ENCODE measurements around the gene SGF29.
"Not testable (repeated sequence)": the region's sequence is repeated elsewhere in the genome, so short reads cannot be mapped to it uniquely, and the experiment has no call there.

The SGF29 gene

DNA sequence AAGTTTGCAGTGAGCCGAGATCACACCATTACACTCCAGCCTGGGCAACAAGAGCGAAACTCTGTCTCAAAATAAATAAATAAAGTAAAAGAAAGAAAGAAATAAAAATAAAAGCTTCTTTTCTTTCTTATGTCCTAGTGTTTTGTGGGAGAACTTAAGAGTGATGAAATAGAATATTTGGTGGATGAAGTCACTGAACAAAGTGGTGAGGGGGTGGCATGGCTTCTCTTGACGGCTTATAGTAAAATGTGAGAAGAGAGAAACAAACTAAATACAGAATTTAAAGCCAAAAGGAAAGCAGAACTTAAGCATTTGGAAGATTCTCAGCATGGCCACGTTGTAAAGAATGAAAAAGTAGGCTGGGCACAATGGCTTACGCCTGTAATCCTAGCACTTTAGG lies 15.3 kb downstream of the SGF29 start:
- DNase-seq, result no peak

DNA sequence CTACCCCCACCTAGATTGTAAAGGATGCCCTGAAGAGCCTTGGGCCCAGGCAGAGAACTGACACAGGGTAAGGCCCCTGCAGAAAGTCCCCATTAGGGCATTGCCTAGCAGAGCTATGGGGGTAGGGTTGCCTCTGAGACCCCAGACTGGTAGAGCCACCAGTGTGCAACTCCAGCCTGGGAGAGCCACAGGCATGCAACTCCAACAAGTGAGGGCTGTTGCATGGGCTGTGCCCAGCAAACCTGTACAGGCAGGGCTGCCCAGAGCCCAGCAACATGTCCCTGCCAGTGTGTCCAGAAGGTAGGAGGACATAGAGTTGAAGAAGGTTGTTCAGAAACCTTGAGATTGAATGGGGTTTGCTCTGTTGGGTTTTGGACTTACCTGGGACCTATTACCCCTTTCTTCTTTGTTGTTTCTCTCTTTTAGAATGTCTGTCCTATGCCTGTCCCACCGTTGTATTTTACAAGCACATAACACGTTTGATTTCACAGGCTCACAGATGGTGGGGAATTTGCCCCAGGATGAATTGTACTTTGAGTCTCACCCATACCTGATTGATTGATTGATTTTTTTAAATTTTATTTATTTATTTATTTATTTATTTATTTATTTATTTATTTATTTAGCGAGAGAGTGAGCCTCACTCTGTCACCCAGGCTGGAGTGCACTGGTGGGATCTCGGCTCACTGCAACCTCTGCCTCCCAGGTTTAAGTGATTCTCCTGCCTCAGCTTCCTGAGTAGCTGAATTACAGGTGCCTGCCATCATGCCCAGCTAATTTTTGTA lies 16.4 kb downstream of the SGF29 start:
- DNase-seq, result no peak

DNA sequence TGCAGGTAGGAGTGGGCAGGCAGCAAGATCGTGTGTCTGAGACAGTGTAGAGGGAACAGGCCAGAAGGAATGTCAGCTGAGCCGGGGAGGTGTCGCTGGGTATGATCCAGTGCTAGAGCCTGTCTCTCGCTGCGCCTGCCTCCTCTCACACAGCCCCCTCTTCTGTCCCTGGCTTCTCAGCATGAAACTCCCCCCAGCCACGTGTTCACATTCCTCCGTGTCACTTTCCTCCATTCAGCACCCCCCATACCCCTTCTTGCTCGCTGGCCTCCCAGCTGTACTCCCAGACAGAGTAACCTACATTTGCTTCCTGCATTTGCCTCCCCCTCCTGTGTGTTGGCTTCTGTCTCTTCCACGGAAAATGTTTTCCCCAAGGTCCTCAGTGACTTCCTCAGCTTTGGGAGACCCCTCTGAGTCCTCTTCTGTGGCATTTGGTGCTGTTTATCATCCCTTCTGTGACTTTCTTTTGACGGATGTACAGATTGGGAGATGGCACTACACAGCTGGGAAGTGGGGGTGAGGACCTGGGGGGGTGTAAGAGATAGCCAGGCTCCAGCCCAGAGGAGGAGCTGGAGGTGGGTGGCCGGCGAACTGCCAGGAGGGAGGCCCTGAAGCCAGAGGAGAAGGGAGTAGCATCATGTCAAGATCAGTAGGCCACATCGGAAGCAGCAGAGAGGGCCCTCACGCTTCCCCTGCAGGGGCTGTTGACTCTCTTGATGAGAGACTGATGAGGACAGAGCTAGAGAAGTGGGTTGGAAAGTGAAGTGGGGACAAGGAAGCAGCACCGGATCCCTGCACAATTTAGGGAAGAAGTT lies 19.2 kb downstream of the SGF29 start:
- no peak for DNase-seq

DNA sequence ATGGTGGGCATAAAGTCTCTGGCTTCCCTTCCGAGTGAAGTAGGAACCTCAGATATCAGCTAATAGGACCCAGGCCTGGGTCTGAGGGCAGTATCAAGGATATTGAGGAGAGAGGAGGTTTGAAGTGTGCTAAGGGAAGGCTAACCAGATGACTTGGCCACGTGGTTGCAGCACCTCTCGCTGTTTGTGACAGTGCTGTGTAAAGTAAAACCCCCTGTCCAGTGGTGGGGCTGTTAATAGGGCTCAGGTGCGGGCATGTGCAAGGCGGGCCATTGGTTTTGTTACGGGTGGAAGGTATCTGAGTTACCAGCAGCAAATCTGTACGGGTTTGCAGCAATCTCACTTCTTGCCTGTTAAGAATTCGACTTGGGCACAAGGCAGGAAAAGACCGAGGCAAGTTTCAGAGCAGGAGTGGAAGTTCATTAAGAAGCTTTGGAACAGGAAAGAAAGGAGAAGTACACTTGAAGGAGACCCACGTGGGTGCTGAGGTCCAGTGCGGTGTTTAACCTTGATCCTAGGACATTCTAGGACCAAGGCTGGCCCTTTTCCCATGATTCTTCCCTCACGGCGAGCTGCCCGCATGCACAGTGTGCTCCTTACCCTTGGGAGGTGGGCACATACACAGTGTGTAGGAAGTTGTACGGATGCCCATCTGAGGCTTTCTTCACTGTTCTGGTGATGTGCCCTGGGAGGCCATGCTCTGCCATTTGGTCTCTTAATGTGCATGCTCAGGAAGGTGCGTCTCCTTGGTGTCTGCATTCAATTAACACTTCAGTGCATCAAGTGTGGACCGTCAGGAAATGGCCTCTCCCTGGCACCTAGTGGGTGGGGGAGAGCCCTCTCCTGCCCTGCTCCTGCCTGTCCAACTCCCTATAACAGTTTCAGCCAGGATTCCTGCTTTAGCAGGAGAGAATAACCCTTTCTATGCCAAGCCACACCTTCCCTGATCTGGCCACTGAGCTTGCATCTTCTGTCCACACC lies 20.3 kb downstream of the SGF29 start:
- DNase-seq, result no peak

DNA sequence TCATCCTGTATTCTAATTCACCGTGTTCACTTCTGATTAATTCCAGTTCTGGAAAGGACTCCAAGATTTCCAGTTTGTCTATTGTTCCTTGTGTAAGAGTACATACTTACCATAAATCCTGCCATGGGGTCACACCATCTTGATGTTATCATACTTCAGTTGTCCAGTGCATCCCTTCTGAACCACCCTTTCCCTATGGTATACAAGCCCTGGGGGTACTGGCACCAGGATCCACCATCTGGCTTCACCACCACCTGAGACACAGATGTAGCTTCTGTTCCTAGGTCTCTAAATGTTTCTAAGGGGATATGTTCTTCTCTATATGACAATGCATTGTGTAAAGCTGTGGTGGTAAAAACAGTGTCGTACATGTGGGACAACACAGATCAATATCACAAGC lies 21.2 kb downstream of the SGF29 start:
- DNase-seq, result no peak

DNA sequence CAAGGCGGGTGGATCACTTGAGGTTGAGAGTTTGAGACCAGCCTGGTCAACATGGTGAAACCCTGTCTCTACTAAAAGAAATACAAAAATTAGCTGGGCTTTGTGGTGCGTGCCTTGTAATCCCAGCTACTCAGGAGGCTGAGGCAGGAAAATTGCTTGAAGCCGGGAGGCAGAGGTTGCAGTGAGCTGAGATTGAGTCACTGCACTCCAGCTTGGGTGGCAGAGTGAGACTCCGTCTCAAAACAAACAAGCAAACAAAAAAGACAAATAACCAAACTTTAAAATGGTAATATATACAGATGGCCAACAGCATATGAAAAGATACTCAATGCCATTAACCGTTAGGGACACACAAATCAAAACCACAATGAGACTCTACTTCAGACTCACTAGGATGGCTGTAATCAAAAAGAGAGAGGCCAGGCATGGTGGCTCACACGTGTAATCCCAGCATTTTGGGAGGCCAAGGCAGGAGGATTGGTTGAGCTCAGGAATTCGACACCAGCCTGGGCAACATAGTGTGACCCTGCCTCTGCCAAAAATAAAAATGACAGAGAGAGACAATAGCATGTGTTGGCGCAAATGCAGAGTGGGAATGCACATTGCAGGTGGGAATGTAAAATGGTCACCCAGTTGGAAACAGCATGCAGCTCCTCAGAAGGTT lies 21.9 kb downstream of the SGF29 start:
- DNase-seq, result no peak

DNA sequence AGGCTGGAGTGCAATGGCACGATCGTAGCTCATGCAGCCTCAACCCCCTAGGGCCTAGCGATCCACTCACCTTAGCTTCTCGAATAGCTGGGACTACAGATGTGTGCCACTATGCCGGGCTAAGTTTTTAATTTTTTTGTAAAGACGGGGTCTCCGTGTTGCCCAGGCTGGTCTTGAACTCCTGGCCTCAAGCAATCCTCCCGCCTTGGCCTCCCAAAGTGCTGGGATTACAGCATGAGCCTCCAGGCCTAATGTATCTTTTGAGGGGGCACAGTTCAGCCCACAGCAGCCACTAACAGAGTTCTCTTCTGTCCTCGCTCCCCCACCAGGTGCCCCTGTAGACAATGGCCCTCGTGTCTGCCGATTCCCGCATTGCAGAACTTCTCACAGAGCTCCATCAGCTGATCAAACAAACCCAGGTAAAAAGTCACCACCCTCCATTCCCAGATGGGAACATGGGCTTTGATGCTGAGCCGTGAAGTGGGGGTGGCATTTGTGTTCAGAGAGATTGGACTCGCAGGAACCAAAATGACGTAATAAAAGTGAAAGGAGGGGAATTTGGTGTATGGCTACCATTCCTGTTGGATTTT lies 27.1 kb downstream of the SGF29 start:
- no peak for DNase-seq

DNA sequence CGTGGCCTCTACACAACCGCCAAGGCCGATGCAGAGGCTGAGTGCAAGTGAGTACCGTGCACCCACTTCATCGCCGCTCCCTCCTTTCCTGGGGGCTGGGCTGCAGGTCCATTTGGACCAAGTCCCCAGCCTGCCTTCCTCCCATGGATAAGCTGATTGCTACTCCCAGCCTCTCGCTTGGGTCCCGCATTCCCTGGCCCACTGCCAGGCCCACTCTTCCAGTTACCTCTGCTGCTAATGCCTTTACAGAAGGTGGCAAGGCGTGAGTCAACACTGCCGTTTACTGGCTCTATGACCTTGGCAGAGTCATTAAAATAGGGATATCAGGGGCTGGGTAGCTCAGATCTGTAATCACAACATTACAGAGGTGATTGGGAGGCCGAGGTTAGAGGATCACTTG lies 32.0 kb downstream of the SGF29 start:
- DNase-seq, result no peak

DNA sequence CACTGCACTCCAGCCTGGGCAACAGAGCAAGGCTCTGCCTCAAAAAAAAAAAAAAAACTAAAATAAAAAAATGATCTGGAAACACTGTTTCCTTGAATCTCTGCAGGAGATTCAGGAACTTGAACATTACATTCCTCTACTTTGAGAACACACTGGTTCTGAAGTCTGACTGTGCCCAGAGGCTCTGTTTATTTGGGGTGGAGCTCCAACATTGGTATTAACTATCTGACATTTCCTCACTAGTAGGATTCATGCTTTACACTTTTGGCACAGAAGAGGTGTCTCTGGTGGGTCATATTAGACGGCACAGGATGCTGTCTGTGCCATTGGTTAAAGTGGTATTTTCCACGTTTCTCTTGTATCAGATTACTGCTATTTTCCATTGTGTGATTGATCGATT lies 32.7 kb downstream of the SGF29 start:
- no peak for DNase-seq

DNA sequence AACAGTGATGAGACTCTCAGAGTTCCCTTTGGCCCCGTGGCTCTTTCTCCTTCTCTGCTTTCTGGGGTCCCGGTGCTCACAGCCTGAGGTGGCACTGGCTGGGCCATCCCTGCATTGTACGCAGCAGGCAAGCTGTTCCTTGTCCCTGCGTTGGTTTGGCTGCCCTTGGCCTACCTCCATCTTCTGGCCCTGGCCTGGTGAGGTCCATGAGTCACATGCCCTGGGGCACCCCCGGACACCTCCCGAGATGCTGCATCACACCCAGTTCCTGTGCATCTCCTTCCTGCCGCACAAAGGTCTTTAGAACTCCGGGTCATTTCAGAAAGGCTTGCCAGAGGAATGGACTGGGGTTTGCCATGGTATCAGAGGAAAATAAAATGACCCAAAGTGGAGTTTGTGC lies 33.7 kb downstream of the SGF29 start:
- no peak for DNase-seq

DNA sequence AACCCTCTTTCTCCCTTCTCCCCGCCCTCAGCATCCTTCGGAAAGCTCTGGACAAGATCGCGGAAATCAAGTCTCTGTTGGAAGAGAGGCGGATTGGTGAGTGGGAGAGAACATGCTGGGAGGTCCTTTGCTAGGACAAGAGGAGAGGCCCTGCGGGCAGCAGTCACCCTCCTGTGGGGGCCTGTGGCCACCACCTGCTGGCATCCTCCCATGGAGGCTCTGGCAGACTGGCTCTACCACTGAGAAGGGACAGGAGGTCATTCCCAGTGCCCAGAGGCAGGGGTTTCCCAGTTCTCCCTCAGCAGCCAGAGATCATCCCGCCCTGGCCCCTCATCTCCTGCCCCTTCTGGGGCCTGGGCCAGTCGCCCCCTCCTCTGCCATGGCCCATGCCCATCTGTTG lies 35.3 kb downstream of the SGF29 start:
- no peak for DNase-seq

DNA sequence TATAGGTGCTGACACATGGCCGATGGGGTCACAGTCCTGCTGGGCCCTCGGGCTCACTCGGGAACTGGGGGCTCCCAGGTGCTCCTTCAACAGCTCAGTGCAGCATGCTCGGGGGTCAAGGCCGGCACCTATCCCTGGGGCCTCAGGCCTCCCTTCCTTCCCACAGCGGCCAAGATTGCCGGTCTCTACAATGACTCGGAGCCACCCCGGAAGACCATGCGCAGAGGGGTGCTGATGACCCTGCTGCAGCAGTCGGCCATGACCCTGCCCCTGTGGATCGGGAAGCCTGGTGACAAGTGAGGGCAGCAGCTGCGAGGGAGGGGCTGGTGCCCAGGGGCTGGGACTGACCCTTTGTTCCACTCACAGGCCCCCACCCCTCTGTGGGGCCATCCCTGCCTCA lies 36.2 kb downstream of the SGF29 start:
- DNase-seq, result no peak

DNA sequence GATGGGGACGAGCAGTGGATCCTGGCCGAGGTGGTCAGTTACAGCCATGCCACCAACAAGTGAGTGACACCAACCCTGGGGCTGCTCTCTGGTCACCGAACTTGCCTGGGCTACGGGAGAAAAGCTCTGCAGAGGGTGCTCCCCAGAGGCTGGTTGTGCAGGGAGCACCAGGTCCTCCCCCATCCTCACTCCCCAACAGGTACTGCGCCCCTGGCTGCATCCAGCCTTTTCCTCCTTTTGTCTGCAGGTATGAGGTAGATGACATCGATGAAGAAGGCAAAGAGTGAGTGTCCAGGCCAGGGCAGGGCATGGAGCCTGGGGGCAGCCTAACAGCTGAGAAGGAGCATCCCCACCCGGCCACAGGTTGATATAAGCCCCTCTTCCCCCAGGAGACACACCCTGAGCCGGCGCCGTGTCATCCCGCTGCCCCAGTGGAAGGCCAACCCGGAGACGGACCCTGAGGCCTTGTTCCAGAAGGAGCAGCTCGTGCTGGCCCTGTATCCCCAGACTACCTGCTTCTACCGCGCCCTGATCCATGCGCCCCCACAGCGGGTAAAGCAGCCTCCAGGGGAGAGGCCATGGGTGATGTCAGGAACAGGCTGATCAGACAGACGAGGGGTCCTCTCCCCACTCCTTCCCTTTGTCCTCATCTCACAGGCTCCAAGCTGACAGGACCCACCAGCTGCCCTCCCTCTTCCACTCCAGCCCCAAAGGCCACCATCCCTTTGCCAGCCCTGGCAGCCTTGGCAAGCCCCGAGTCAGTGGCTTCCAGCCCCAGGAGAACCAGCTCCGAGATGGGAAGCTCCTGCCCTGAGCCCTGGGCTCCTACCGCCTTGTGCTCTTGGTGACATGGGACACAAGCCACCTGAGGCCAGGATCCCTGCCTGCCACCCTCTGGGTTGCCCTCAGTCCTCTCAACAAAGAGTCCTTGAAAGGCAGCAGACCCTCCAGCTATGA lies 36.9 kb downstream of the SGF29 start:
- DNase-seq, result no peak

DNA sequence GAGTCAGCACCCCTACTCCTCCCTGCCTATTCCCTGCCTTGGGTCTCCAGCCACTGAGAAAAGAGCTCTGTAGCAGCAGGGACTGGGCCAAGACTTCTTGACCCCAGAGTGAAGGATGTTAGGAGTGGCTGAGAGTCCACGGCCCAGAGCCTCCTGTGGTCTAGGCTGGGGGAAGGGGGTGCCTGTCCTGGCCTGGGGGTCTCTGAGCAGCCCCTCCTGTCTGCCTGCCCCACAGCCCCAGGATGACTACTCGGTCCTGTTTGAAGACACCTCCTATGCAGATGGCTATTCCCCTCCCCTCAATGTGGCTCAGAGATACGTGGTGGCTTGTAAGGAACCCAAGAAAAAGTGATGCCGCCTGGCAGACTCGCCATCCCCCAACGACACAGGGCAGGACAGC lies 37.6 kb downstream of the SGF29 start:
- no peak for DNase-seq

DNA sequence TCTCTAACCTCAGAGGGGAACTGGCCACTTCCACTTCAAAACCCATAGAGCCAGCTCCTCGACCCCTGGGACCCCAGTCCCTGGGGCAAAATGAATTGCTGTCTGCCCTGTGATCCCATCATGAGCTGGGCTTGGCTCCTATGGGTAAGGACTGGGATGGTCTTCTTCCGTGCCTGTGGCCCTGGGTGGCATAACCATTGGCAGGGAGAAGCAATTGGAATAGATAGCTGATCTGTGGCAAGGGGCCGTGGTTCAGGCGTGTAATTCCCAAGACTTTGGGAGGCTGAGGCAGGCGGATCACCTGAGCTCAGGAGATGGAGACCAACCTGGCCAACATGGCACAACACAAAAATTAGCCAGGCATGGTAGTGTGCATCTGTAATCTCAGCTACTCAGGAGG lies 38.8 kb downstream of the SGF29 start:
- no peak for DNase-seq

DNA sequence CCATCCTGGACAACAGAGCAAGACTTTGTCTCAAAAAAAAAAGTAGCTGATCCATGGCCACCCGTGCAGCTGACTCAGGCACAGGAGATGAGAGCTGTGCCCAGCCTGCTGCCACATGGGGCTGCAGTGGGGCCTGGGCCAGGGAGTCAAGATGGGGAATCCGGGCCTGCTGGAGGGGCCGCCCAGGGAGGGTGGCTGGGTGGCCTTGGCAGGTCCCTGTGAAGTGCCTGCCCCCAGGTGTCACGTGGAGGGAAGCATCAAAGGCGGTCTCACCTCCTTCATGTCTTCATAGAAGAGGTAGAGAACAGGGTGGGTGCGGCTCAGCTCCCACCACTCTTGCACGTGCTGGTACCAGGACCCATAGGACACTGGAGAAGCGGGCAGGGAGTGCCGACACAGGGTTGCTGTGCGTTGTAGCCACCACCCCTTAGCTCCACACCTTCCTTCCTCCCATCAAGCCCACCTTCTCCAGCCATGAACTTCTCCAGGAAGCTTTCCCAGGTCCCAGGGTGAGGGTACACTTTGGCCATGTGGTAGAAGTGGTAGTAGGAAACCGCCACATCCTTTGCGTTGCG lies 39.3 kb downstream of the SGF29 start:
- no peak for DNase-seq

DNA sequence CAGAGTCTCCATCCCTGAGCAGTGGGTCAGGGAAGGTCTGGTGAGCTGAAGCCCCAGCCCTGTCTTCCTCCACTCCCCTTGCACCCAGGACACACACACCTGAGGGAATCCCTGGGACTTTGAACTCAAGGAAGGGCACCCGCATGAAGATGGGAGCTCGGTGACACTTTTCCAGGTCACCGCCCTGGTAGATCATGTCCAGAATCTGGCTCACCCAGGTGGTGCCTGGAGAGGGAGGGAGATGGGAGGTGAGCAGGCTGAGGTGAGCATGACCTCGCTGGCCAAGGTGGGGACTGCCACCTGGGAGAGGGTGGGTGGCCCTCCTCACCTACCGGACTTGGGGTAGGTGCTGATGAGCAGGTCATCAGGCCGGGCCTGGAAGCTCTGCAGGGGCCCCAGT lies 41.7 kb downstream of the SGF29 start:
- not testable (repeated sequence) for DNase-seq

DNA sequence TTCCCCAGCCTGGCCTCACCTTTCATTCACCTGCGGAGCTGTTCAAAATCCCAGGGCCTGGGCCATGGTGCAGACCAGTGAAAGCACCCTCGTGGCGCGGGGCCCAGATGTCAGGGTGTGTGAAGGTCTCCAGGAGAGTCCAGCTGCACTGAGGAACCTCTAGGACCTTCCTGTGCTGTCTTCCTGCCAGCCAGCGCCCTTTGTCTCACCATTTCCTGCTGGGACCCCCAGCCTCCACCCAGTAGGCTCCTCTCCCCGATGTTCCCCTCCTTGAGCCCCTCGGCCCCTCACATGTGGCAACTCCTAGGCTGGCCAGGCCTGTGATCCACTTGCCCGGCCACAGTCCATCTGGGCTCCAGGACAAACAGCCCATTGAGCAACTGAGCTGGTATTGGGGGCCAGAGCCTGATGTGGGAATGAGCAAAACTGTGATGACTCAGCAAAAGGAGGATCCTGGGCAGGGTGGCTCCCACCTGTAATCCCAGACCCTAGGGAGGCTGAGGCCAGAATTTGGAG lies 42.5 kb downstream of the SGF29 start:
- no peak for DNase-seq

DNA sequence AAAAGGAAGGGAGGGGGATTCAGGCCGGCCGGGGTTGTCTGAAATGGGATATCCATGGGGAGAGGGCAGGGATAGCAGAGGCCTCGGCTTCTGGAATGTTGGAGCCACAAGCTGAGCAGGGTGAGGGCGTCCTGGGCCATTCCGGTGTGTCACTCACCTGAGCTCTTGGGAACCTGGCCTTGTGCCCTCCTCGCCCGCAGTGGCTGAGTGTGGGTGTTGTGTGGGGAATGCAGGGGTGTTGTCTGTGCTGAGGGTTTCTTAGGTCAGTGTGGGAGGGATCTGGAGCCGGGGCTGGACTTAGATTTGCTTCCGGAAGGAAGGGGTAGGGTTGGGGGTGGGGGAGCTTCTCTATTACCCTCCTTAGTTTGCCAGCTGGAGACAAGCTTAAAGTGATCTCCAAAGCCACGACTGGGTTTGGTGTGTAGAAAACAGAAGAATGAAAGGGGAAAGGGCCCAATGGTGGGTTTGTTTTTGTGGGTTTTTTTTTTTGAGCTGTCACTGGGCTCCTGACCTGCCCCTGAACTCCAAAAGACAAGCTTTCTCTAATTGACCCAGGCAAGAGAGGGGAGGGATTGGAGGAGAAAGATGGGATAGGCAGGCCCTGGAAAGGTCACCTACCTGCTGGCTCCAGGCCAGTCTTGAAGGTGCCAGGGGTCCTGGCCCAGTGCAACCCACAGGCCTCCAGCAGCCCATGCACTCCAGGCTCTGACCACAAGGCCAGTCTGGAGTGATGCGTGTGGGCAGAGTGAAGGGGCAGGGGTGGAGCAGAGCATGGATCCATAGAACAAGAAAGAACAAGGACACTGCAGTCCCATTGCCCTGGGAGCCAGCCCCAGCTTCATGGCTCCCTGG lies 43.3 kb downstream of the SGF29 start, which contains the start of gene SULT1A2:
Gene SULT1A2 (minus strand): TSS at position 211 of the 852 bp plus-strand sequence. CDS start 1,120 bp downstream, outside the sequence.
- DNase-seq, result no peak
